A673 (cell line): ENCODE data around the gene ST6GALNAC3.

Experiments
- CTCF ChIP-seq: fragments of 300-800, 200-600 bp; sonication (generic); conservative IDR thresholded peaks from 2 replicates; pipeline ENCODE4 v1.5.1; 2017; ENCODE audit warnings: low read depth, mild to moderate bottlenecking, antibody characterized with exemption, low read length, moderate library complexity, mixed read lengths
- EZH2 ChIP-seq: fragments of 200-600 bp; sonication (generic); IDR thresholded peaks from 2 replicates; pipeline ENCODE4 v1.6.1; 2017; ENCODE audit warnings: borderline replicate concordance, low read depth, mild to moderate bottlenecking, mixed read lengths, antibody characterized with exemption, low read length; ENCODE audit not compliant: poor library complexity, severe bottlenecking

GRCh38 chr1:76250271-76250670 is 175.7 kb downstream of the ST6GALNAC3 start:
- TF ChIP-seq CTCF (no peak), EZH2 (no peak)
